GM23338 (cell line): Measurements from ENCODE around the gene SYNCRIP. TPM values are rescaled to one million over a fixed set of nuclear protein-coding genes. Genes with fewer than 3 reads are reported as not detected.
"Not testable (repeated sequence)": the region's sequence is repeated elsewhere in the genome, so short reads cannot be mapped to it uniquely, and the experiment has no call there.

Source experiments
- ATAC-seq: fragments of 200-7000 bp; cut with Tn5 transposase; 3 replicates; pipeline ENCODE4 v1.9.1; 2020
- DNase-seq: peaks from one replicate; pipeline ENCODE4 v3.0.0-alpha.2; 2015; ENCODE audit warnings: low spot score
- H2AFZ ChIP-seq: fragments of 200-600 bp; sonication (generic); 2 replicates; pipeline ENCODE4 v1.8.0; 2016; ENCODE audit warnings: antibody characterized with exemption, mild to moderate bottlenecking, moderate library complexity
- H3F3A ChIP-seq: fragments of 200-600 bp; sonication (generic); replicated peaks from 2 replicates; pipeline ENCODE4 v1.8.0; 2017; ENCODE audit warnings: antibody characterized with exemption, mixed run types, low read depth
- H3K27ac ChIP-seq: fragments of 200-600 bp; sonication (generic); 2 replicates; pipeline ENCODE4 v1.6.1; 2016; ENCODE audit warnings: low read depth
- H3K27me3 ChIP-seq: fragments of 200-600 bp; sonication (generic); 2 replicates; pipeline ENCODE4 v1.8.0; 2016; ENCODE audit warnings: mild to moderate bottlenecking, mixed run types, moderate library complexity; ENCODE audit not compliant: insufficient read depth
- H3K36me3 ChIP-seq: fragments of 200-600 bp; sonication (generic); 2 replicates; pipeline ENCODE4 v1.8.0; 2016; ENCODE audit warnings: mild to moderate bottlenecking; ENCODE audit not compliant: insufficient read depth
- H3K4me1 ChIP-seq: fragments of 200-600 bp; sonication (generic); 2 replicates; pipeline ENCODE4 v1.8.0; 2016; ENCODE audit warnings: mild to moderate bottlenecking, moderate library complexity; ENCODE audit not compliant: insufficient read depth
- H3K4me2 ChIP-seq: fragments of 200-600 bp; sonication (generic); 2 replicates; pipeline ENCODE4 v1.7.1; 2017; ENCODE audit warnings: mixed run types
- H3K4me3 ChIP-seq: fragments of 200-600 bp; sonication (generic); 2 replicates; pipeline ENCODE4 v1.6.1; 2016; ENCODE audit warnings: mixed run types
- H3K79me2 ChIP-seq: fragments of 200-600 bp; sonication (generic); replicated peaks from 2 replicates; pipeline ENCODE4 v1.8.0; 2017; ENCODE audit warnings: mild to moderate bottlenecking; ENCODE audit not compliant: insufficient read depth
- H3K9me2 ChIP-seq: fragments of 200-600 bp; sonication (generic); 2 replicates; pipeline ENCODE4 v1.8.0; 2017; ENCODE audit not compliant: insufficient read depth
- H4K20me1 ChIP-seq: fragments of 200-600 bp; sonication (generic); replicated peaks from 2 replicates; pipeline ENCODE4 v1.8.0; 2017; ENCODE audit warnings: mild to moderate bottlenecking; ENCODE audit not compliant: insufficient read depth
- H3K27ac Mint-ChIP-seq: 2 replicates; pipeline ENCODE4 v1.8.0; 2020; ENCODE audit warnings: inconsistent platforms, mild to moderate bottlenecking, moderate library complexity, mixed read lengths
- H3K27me3 Mint-ChIP-seq: 3 replicates; pipeline ENCODE4 v1.8.0; 2022; ENCODE audit warnings: low read depth, mild to moderate bottlenecking, moderate library complexity, mixed read lengths, inconsistent platforms; ENCODE audit not compliant: insufficient read depth, poor library complexity
- H3K36me3 Mint-ChIP-seq: 3 replicates; pipeline ENCODE4 v1.8.0; 2021; ENCODE audit warnings: low read depth, mild to moderate bottlenecking, inconsistent platforms, moderate library complexity, mixed read lengths
- H3K4me1 Mint-ChIP-seq: 3 replicates; pipeline ENCODE4 v1.8.0; 2020; ENCODE audit warnings: mild to moderate bottlenecking, inconsistent platforms, mixed read lengths
- H3K4me3 Mint-ChIP-seq: 3 replicates; pipeline ENCODE4 v1.8.0; 2021; ENCODE audit warnings: moderate library complexity, mild to moderate bottlenecking, inconsistent platforms, mixed read lengths
- H3K9me3 Mint-ChIP-seq: 3 replicates; pipeline ENCODE4 v1.8.0; 2020; ENCODE audit warnings: moderate library complexity, mild to moderate bottlenecking, inconsistent platforms, mixed read lengths
- CTCF ChIP-seq, 2 experiments: fragments of 200-600 bp in 1 of 2; sonication (generic) in 1 of 2; conservative IDR thresholded peaks; 2 replicates each; pipeline versions ENCODE4 v1.5.1 to v1.6.1; 2016 to 2017; ENCODE audit warnings: antibody characterized with exemption in 2 of 2, low read depth in 2 of 2, mild to moderate bottlenecking in 2 of 2, moderate library complexity in 1 of 2
- EZH2phosphoT487 ChIP-seq: fragments of 200-600 bp; sonication (generic); IDR thresholded peaks from one replicate; pipeline ENCODE4 v1.8.1; 2018; ENCODE audit warnings: antibody characterized with exemption; ENCODE audit not compliant: unreplicated experiment
- JUNB ChIP-seq: IDR thresholded peaks from one replicate; pipeline ENCODE4 v1.6.1; 2016; ENCODE audit warnings: antibody characterized with exemption; ENCODE audit not compliant: unreplicated experiment
- NANOG ChIP-seq: IDR thresholded peaks from 2 replicates; pipeline ENCODE4 v1.6.1; 2016; ENCODE audit warnings: antibody characterized with exemption, borderline replicate concordance
- POLR2AphosphoS5 ChIP-seq: IDR thresholded peaks from 2 replicates; pipeline ENCODE4 v1.6.1; 2016; ENCODE audit warnings: antibody characterized with exemption, low read depth
- REST ChIP-seq: IDR thresholded peaks from one replicate; pipeline ENCODE4 v1.6.1; 2018; ENCODE audit warnings: antibody characterized with exemption; ENCODE audit not compliant: unreplicated experiment
- STAT1 ChIP-seq: IDR thresholded peaks from one replicate; pipeline ENCODE4 v1.6.1; 2016; ENCODE audit warnings: antibody characterized with exemption; ENCODE audit not compliant: unreplicated experiment
- ZNF462 ChIP-seq: fragments of 250-450 bp; sonication (Bioruptor Pico); IDR thresholded peaks from 2 replicates; pipeline ENCODE4 v1.5.0; 2020; ENCODE audit warnings: mild to moderate bottlenecking, moderate library complexity
- polyA plus RNA-seq: library from polyadenylated mRNA; unstranded; fragments of >200 nt; fragmentation: Nextera tagmentation; extraction: Ambion mirVana; gene quantifications from 2 replicates; pipeline ENCODE4 v1.2.1, GENCODE V29; 2016
- total RNA-seq: library from RNA; depleted of rRNA; stranded (reverse); fragments of >200 nt; shearing (Covaris generic); gene quantifications from 2 replicates; pipeline ENCODE4 v1.2.3, GENCODE V29; 2014

The SYNCRIP gene
- total and polyA plus RNA-seq, 2 experiments from 2014 or later = 163 to 164 TPM

GRCh38 chr6:85565736-85566135 is 77.0 kb downstream of the SYNCRIP start:
- no peak overlapping the region for H2AFZ ChIP-seq
- peaks cover 3% of the 10 kb centered on the region for H3K27me3 Mint-ChIP-seq
- H3K4me3 Mint-ChIP-seq = no peak overlapping the region
- no peaks in the 10 kb centered on the region for H3F3A ChIP-seq
- H3K4me1 Mint-ChIP-seq = no peaks in the 10 kb centered on the region
- H3K27me3 ChIP-seq = no peaks in the 10 kb centered on the region
- H3K27ac Mint-ChIP-seq = no peak overlapping the region
- DNase-seq (no peak), ATAC-seq (no peak)
- no peaks in the 10 kb centered on the region; the same call in 1 of the 2 replicates for H4K20me1 ChIP-seq
- no peak overlapping the region for H3K4me3 ChIP-seq
- H3K9me3 Mint-ChIP-seq = no peaks in the 10 kb centered on the region
- H3K4me1 ChIP-seq = no peaks in the 10 kb centered on the region
- H3K9me2 ChIP-seq = no peaks in the 10 kb centered on the region
- H3K79me2 ChIP-seq = no peaks in the 10 kb centered on the region
- H3K4me2 ChIP-seq = no peak overlapping the region
- H3K36me3 ChIP-seq = peaks cover 6% of the 10 kb centered on the region; the same call in 1 of the 2 replicates
- H3K36me3 Mint-ChIP-seq = peaks cover 14% of the 10 kb centered on the region; the same call in 2 of the 3 replicates
- TF ChIP-seq STAT1 = no peak
- TF ChIP-seq NANOG = no peak
- no peak for TF ChIP-seq CTCF (conservative IDR thresholded peaks at IDR 0.05; ENCODE audit: low read depth in 2 of 2)
- TF ChIP-seq ZNF462 (CRISPR knock-in tag) = no peak
- no peak for TF ChIP-seq EZH2phosphoT487
- TF ChIP-seq JUNB = no peak
- TF ChIP-seq REST = no peak
- TF ChIP-seq POLR2AphosphoS5 = no peak
- no peak overlapping the region for H3K27ac ChIP-seq

- not testable (repeated sequence) for H3K27me3 Mint-ChIP-seq, H3K9me3 Mint-ChIP-seq, H3K36me3 ChIP-seq, H3K27ac Mint-ChIP-seq, H3K4me1 Mint-ChIP-seq, H3K4me3 ChIP-seq, H3K4me1 ChIP-seq, H3K4me3 Mint-ChIP-seq, H3K27ac ChIP-seq, H3K27me3 ChIP-seq, H4K20me1 ChIP-seq, H3F3A ChIP-seq, DNase-seq, H3K4me2 ChIP-seq, H3K79me2 ChIP-seq, H3K9me2 ChIP-seq, ATAC-seq, H2AFZ ChIP-seq
- H3K36me3 Mint-ChIP-seq = peaks cover 14% of the 10 kb centered on the region; the same call in 2 of the 3 replicates
These were observed 78.5 kb downstream of the SYNCRIP start for GRCh38 chr6:85564223-85564622.
